Measurements from ENCODE around the gene SLC8A3.

SLC8A3 gene

DNA sequence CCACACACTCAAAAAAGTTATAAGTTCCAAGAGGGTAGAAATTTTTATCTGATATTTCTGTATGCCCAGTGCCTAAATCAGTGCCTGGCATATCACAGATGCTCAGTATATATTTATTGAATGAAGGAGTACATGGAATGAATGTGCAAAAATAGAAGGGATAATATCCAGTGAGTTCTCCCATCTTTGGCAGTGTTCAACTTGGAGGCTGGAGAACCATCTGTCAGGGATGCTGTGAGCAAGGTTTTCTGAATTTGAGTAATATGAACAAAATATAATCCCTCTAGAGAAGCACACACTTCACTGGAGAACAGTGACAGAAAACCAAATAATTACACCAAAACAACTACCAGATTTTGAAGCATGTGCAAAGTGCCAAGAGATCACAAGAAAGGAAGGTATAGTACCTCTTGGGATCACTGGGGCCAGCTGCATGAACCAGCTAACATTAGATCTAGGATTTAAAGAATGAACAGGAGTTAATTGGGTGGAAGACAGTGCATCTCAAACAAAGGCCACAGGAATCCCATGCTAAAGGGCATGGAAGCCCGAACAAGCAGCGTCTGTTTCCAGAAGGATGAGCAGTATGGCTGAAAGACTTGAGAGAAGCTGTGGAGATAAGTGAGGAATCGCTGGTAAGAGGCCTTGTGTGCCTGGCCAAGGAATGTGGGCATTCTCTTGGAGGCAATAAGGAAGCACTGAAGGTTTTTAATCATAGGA lies 11.5 kb downstream of the SLC8A3 start:
- DNase-seq = no peak

DNA sequence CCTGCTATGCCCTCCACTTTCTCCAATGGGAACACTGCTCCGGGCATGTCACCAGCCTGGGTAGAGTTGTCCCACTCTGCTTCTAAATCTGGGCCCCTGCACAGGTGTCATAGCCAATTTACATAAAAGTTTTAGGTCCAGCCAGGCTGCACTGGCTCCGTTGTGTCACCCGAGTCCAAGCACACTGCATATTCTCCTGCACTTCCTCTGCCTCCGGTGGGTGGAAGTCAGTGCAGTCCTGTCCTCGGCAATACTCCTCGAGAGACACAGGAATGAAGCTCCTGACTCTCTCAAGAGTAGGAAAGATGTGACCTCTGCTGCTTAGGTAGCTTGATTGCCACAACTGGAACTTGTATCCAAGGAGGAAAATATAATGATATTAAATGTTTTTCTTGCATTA lies 15.2 kb downstream of the SLC8A3 start:
- DNase-seq = no peak

DNA sequence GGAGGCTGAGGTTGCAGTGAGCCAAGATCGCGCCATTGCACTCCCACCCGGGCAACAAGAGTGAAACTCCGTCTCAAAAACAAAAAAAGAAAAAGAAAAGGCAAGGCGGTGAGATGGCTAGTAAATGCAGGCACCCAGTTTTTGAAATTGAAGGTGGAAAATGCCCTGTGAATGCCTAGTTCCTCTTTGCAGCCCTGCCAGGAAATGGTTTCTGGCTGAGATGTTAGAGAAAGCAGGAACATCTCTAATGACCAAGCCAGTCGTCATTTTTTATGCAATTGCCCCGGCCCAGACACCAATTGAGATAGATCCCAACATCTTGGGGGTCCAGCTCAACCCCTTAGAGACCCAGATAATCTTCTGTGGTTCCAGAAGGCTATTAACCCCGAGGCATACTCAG lies 17.0 kb downstream of the SLC8A3 start:
- no peak for DNase-seq

DNA sequence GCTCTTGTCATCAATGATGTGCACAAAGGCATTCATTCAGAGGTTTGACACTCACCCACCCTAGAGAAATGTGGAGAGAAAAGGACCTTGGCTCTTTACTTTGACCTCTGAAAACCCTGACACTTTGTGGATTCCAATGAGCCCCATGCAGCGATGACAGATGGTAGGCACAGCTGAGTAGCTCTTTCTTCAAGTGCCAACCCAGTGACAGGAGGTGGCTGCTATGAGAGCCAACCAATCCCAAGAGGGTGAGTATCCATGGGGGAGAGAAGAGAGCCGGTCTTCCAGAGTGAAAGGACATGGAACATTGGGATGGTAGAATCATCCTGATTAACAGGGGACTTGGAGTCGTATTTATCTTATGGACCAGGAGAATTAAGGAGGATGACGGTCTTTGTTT lies 17.8 kb downstream of the SLC8A3 start:
- DNase-seq = no peak

DNA sequence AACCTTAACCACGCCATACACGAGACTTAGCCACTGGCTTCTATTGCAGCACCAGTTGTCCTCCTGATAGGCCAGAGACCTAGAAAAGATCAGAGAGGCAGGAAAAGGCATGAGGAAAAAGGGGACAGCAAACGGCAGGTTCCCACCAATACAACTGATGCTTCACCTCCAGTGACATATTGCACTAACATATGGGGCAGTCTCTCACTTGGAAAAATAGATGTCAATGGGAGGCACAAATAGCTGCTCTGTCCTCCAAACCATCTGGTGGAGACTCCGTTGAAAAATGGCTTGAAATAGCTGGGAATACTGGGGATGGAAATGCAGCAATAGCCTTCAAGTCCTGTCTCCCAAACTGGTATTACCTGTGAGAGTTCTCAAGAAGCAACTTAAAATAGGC lies 20.3 kb downstream of the SLC8A3 start:
- DNase-seq = no peak

DNA sequence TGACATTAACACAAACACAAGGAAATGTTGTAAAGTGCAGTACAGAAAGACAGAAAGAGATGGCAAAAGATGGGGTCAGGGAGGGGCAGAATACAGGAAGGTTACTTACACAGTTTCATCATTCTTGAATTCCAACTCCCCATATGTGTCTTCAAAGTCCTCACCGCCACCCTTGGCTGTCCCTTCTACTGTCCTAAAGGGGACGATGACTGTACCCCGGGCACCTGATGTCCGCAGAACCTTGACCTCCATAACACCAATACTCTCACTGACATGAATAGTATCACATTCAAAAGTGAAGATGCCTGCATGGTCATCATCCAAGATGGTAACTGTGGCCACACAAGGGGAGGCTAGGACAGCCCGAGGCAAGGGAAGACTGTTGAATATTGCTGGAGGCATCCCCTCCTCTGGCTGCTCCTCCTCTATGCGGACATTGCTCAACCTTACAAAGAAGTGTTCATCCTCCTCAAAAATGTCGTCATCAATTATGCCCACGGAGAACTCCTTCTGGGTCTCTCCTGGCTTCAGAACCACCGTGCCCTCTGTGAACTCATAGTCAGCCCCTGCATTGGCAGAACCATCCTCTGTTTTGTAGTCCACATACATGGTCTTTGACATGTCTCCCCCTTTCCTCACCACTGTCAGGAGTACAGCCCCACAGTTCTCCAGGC lies 22.1 kb downstream of the SLC8A3 start:
- no peak for DNase-seq

DNA sequence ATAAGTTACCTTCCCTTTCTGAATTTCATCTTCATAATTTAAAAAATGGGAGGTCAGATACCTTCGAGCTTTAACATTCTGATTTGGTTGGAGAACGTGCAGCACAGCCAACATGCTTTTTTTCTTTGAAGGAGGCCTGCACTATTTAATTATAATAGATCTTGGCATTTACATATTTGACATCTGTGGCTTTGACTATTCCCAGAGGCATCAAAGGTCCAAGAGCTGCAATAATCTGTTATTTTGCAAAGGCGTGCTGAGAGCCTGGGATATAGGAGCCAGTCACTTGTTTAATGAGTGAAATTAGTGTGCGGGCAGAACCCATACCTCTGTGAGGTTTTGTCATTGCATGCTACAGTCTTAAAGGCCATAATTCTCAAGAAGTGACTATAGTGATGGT lies 26.4 kb downstream of the SLC8A3 start:
- no peak for DNase-seq

DNA sequence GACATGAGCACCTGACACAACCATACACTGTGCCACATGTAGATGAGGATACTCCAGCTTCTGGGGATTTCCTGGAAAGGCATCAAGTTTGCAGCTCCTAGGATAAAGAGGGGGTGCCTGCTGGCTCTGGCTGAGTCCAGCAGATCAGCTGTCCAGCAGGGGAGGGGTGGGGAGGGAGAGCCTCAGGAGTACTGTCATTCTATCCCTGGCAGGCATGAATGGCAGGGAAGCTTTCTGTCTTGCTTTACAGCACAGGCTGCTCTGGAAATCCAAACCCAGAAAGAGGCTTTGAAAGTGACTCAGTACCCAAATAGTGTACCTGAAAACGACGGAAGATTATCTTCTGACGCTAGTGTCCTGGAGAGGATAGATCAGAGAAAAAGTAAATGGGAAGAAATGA lies 32.2 kb downstream of the SLC8A3 start:
- no peak for DNase-seq

DNA sequence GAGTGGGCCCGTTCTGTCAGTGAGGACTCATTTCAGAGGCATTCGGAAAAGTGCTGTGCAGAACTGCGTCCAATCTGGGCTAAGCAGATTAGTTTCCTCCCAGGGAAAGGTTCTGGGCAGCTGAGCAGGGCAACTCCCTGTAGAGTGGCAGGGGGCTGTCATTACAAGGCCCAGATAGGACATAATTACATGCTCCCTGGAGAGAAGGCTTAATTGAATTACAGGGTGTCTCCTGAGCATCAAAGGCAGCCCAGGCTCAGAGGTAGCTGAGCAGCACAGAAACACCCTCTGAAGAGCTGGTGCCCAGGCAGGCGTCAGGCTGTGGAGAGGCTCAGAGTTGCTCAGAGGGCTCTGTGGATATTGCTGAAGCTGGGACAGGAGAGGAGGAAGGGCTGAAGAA lies 36.0 kb downstream of the SLC8A3 start:
- no peak for DNase-seq

DNA sequence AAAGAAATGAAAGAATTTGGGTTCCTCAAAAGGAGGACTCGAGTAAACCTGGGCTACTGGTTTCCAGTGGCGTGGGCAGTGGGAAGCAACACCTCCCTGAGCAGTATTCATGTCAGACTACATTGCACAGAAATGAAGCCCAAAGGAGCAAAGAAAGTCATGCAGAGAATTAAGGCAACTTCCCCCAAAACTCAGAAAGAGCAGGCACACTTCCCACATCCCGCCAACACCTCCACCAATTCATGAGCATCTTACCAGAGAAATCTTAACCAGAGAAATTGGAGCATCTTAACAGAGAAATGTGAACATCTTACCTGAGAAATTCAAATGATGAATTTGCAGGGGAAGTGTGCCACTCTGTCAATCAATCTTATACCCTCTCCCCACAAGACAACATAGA lies 36.7 kb downstream of the SLC8A3 start:
- DNase-seq = no peak

DNA sequence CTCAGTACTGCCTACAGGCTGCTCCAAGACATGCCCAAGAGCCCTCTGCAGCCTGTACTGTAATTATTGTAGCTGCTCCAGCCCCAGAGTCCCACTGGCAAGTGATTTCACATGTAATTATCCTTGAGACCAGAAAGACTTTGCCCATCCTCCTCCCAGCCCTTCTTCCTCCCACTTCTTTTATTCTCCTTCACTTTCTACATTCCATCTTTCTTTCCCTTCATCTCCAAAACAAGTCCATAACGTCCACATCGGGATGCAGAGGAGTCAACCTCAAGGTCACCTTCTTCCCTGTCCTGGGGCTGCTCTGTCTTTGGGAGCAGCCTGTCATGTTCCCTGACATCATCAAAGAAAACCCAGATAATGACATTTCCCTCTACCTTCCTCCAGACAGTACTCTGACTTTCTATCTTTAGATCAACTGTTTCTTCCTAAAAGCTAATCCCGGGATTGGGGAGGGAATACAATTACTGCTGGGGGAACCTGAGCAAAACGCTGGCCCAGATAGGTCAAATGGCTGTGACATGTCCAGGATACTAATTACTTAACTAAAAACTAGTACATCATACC lies 39.1 kb downstream of the SLC8A3 start:
- no peak for DNase-seq

DNA sequence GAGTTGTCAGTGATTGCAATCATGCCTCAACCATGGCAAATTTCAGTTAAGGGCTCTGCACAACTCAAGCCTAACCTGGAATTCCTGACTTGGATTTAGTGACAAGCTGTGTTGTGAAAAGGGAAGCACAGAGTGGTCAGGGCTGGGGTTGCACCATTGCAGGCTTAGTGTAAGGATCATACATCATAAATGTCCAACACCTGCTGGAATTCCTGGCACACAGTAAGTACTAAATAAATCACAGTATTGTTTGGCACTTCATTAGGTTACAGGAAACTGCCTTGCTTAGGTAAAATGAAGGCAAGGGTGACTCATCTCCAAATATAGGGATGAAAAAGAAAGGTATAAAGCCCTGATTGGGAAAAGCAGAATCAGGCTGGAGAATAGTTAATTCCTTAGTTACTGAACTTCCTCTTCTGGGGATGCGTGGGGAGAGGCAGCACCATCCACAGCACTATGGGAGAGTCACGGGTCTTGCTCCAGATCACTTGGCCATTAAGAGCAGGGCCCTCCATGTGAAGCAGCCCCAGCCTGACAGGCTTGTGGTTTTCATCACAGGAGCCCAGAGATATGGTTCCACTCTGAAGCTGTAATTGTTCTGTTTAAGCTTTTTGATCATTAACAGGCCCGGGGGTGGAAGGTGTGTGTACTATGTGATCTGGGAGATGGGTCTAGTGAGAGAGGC lies 39.7 kb downstream of the SLC8A3 start:
- no peak for DNase-seq

DNA sequence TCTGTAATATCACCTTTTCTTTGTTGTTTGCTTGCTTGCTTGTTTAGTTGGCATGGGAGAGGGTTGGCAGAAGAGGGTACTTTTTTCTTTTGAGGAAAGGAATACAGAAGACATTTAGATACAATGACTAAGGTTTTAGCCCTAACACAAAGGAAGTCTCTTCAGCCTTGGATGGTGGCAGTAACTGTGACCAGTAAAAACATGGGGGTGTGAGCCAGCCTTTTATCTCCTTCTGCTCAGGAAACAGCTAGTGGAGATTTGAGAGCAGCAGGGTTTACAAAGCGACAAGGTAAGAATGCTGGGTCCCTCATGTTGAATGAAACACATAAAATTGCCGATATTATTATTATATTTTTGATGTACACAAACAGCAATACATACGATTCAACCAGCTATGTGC lies 40.4 kb downstream of the SLC8A3 start:
- no peak for DNase-seq

DNA sequence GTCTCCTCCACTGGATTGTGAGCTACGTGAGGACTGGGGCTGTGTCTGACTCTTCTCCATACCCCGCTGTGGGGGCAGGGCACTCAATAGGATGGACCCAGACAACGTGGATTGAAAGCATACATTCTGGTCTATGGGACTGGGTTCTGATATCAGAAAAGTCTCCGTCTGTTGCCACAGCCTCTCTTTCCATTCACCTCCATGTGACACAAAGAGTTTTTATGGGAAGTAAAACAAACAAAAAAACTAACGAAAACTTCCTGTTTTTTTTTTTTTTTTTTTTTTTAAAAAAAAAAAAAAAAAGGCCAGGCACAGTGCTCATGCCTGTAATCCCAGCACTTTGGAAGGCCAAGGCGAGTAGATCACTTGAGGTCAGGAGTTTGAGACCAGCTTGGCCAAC lies 44.7 kb downstream of the SLC8A3 start:
- DNase-seq = no peak

DNA sequence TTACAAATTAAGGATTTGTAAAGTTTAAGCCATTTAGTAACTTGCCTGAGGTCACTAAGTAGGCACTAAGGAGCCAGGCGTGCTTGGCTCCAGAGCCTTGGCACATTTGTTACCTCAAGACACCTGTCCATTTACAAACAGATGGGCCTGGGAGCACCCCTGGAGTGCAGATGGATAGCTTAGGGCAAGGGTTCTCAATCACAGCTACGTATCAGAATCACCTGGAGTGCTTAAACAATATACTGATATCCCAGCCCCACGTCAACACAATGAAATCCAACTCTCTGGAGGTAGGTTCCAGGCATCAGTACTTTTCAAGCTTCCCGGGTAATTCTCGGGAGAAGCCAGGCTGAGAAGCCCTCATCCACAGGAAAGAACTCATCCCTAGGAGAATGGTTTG lies 45.4 kb downstream of the SLC8A3 start:
- no peak for DNase-seq

DNA sequence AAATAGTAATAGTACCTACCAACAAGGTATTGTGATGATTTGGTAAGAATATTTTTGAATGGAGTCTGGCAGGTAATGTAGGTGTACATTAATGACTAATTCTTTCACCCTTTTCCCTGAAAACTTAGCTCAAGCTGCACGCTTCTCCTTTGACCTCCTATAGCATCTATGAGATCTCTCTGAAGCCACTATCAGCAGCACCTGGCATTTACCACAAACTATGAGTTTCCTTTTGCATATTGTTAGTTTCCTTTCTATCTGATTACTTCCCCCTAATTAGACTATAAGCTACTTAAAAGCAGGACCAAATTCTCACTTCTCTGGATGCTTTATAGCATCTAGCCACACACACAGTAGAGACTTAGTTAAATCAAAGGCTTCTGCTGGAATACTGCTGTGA lies 48.1 kb downstream of the SLC8A3 start:
- DNase-seq = no peak

DNA sequence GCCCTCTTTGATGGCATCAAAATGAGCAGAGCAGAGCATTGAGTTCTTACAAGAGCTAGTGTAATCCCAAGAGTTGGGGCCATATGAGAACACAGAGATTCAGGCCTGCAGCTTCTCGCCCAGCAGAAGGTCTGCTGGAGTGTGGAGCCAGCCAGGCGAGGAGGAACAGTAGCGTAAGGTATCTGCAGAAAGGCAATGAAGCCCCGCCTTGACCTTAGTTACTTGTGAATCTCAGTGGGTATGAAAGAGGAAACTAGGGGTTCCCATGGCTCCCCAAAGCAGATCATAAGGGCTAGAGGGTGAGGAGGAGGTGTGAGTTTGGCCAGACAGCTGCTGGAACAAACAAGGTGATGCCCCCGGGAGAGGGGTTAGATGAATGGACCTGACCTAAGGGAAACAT lies 49.4 kb downstream of the SLC8A3 start:
- DNase-seq = no peak

DNA sequence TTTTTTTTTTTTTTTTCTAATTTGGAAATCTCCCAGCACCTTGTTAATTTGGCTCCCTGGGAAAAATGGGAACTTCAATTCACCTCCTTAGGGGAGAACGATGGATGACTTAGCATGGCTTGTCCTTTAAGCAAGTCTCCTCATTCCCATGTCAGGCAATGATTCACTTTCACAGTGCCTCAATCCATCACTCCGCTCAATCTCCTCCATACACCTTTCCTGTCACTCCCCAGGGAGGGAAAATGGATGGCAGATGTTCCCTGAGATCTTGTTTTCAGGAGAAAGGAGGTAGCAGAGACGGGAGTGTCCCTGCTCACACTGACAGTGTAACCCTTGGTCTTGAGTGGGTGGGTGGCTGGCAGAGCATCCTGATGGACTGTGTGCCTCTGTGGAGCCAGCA lies 51.0 kb downstream of the SLC8A3 start:
- DNase-seq = no peak

DNA sequence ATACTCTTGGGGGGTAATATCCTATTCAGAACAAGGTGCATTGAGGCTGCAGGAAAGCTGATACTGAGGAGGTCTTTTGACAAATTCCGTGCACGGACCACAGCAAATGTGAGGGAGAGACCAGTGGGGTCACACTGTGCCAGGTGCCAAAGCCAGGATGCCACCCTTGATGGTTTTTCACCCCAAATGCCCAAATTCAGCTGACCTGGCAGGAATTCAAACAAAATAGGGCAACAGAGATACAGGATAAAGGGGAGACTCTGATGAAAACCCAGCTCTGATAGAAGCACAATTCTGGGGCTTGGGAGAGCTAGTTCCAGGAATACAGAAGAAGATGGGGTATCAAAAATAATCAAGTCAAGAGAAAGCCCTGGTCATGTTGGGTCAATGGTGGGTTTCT lies 55.3 kb downstream of the SLC8A3 start:
- DNase-seq = no peak

DNA sequence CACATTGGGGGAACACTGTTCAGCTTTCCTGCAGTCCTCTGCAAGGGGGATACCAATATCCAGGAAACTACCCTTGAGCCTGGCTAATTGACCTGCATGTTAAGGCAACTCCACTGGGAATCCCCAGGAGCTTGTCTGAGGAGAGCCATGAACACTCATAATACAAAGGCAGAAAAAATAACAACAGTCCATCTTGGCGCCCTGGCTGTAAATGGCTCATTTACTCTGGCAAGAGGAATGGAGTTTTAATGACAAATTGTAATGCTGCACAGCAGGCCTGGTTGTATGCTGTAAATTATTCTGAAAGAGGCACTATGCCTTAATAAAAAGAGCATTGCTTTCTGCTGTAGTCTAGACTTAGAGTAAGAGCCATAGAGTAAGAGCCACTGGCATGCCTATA lies 58.3 kb downstream of the SLC8A3 start:
- DNase-seq = no peak

DNA sequence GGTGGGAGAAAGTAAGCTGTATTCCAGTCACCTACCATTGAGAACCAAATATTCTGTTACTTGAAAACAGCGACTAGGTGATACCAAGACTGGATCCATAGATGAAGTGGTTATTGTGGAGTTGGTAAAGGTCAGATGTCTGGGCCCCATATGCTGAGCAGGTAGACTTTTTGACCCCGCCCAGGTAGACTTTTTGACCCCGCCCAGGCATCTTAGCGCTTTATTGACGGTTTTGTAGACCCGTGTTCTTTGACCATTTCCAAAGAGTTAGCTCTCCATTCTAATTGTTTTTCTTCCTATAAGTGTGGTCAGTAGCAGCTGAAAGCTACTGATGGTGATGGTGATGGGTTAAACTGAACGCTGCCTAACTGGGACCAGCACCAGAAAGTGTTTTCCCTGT lies 61.6 kb downstream of the SLC8A3 start:
- DNase-seq = no peak

DNA sequence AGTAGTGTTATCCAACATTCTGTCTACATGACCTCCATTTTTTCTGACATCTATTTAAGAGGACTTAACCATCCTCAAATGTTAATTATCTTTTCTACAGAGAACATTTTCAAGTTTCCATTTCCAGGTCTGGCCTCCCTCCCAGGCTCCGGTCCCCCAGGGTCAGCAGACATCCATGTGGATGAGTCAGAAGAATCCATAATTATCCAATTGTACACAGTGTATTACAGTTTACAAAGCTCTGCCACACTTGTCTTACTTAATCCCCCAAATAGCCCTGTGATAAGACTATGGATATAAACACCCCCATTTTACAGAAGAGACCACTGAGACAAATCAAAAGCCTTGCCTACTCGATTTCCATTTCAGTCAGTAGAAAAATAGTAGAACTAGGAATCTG lies 65.0 kb downstream of the SLC8A3 start:
- no peak for DNase-seq

DNA sequence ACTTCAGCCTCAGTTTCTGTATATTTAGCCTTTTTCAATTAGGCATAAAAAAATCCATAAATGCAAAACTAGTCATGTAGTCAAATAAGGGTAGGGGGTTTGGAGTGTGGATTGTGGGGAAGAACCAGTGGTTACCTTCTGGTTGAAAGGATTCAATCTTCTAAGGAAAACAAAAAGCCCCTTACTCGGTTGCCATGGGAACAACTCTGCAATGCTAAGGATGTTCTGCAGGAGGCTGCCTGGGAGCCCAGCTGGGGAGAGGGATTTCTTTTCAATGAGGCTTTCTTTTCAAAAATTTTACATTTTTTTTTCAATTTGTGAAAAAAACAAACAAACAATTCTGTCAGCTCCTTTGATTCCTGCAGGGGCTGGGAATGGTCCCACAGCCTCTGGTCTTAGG lies 67.2 kb downstream of the SLC8A3 start:
- DNase-seq = no peak

DNA sequence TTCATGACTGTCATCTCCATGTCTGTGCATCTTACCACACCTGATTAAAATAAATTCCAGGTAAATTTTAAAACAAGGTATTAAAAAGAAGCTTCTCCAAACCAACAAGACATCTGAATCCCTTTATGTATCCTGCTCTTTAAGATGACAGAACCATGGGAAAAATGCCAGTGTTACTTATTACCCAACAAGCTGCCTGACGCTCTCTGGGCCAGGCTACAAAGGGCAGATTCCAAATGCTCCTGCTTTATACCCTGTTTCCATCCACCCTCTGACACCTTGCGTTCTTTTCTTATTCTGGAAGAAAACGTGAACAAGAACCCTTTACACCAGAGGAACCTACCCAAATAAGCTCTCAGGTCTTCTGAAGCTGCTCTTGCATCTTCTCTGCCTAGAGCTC lies 70.7 kb downstream of the SLC8A3 start:
- DNase-seq = no peak
